Loucy (cell line): ENCODE results near the gene TOP1.

Source experiments
- CTCF ChIP-seq: fragments of 200-600 bp; sonication (generic); conservative IDR thresholded peaks from 2 replicates; pipeline ENCODE4 v1.5.1; 2014; ENCODE audit warnings: mild to moderate bottlenecking, antibody characterized with exemption, low read length
- EZH2phosphoT487 ChIP-seq: fragments of 200-600 bp; IDR thresholded peaks from 2 replicates; pipeline ENCODE4 v1.6.1; 2018; ENCODE audit warnings: antibody characterized with exemption, mild to moderate bottlenecking, moderate library complexity, borderline replicate concordance

- TF ChIP-seq CTCF (peak; percentile 95), EZH2phosphoT487 (no peak)
These were observed 144.6 kb downstream of the TOP1 start for GRCh38 chr20:41173161-41173721.
